Inflammatory macrophage treated with lipopolysaccharide for 1 hour (primary cell): ENCODE measurements around the gene C1orf50.
"Not testable (repeated sequence)": the region's sequence is repeated elsewhere in the genome, so short reads cannot be mapped to it uniquely, and the experiment has no call there.

Source experiments
- DNase-seq, 2 donors: peaks; one replicate each; pipeline ENCODE4 v3.0.0-alpha.2; 2020 to 2022

Gene C1orf50

DNA sequence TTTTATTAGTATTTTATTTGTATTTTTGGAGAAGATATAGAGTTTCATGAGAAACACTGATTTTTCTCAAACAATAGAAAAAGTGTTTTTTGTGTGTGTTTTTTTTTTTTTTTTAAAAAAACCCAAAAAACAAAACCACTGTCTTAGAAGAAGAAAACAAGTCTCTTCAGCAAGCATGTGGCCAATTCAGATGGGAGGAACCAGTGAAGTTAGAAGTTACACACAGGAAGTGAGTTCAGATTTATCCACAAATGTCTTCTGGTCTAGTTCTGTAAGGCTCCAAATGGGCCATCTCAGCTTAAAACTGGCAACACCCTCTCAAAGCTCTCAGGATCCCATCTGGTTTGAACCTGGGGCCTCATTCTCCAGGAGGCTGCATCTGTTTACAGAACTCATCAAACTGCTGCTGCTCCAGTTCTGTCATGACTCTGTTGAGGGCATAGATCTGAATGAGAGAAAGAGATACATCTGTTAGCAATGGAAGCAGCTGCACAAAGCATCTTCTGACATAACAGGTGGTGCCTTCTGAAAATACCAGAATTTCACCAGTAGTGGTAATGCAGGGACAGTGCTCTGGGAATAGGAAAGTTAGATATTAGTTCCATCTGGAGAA is 40.1 kb downstream of the C1orf50 start:
- no peak for DNase-seq

DNA sequence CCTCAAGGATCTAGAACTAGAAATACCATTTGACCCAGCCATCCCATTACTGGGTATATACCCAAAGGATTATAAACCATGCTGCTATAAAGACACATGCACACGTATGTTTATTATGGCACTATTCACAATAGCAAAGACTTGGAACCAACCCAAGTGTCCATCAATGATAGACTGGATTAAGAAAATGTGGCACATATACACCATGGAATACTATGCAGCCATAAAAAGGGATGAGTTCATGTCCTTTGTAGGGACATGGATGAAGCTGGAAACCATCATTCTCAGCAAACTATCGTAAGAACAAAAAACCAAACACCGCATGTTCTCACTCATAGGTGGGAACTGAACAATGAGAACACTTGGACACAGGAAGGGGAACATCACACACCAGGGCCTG is 47.8 kb downstream of the C1orf50 start:
- not testable (repeated sequence) for DNase-seq

GRCh38 chr1:42815941-42816584 is 49.0 kb downstream of the C1orf50 start:
- peak in 1 of 2 donors; percentile 11 for DNase-seq

- DNase-seq, result peak; percentile 80 to 96
These were observed 49.8 kb downstream of the C1orf50 start, which contains the start of the genes ERMAP and SVBP for GRCh38 chr1:42816585-42817439. Gene ERMAP, plus strand, starts transcription at chr1:42817122. Its CDS starts 13,327 bp downstream, at chr1:42830449. Gene SVBP, minus strand, starts transcription at chr1:42817397. Its CDS starts 853 bp downstream, at chr1:42816544.

DNA sequence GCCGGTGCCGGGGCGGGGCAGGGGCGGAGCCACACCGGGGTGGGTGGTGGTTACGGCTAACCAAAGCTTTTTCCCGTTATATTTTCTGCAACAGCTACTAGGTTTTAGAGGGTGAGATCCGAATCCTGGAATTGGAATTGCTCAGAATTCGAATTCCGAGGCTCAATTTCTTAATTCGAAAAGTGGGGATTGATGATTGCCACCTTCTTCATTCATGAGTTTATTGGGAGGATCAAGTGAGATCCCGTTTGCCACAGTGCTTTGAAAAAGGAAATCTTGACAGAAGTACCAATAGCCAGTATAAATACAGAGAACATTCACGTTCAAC is 50.4 kb downstream of the C1orf50 start:
- DNase-seq, result no peak

DNA sequence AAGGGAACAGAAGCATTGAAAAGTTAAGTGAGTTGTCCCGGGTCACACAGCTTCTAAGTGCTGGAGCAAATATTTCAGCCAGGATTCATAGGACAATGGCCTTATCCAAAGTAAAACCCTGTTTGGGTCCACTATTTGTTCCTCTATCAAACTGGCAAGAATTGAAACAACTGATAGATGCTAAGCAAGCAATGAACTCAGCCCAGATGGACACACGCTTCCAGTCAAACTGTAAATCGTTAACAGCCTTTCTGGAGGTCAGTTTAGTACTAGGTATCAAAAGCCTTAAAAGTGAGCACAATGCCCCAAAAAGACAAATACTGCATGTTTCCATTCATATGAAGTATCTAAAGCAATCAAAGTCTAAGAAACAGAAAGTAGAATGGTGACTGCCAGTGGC is 50.9 kb downstream of the C1orf50 start:
- DNase-seq, result no peak

GRCh38 chr1:42820813-42821212 is 53.8 kb downstream of the C1orf50 start:
- DNase-seq, result no peak

DNA sequence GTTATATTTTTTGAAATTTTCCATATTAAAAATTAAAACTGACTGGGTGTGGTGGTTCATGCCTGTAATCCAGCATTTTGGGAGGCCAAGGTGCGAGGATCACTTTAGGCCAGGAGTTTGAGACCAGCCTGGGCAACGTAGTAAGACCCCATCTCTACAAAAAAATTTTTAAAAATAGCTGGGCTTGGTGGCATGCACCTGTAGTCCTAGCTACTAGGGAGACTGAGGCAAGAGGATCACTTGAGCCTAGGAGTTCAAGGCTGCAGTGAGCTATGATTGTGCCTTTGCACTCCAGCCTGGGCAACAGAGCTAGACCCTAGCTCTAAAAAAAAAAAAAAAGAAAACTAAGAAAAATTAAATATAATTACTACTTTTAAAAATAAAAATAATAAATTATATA is 54.6 kb downstream of the C1orf50 start:
- DNase-seq, result no peak

- DNase-seq, result peak in 1 of 2 donors; percentile 32
These were observed 55.8 kb downstream of the C1orf50 start for GRCh38 chr1:42822800-42823392.

DNA sequence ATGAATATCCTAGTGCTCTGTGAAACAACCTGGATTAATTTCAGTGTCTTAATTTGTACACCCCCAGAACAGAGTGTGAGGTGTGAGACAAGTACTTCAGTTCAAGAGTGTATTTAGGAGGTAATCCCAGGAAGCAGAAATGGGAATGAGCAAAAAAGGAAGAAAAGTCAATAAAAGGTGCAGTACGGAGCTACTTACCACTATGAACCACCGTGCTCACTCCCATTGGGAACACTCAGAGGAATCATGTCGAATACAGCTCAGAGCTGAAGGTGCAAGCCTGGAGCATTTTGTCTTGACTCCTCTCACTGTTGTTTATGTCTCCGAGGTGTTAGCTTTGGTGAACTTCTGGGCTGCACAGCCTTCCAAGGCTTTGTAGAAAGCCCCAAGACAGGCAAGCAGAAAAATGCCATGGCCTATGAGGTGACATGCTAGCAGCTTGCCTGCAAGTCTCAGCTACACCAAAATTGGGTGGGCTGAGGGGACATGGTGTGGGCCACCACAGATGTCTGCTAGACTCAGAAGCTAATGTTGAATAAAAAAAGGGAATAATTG is 57.5 kb downstream of the C1orf50 start:
- DNase-seq, result no peak

GRCh38 chr1:42825036-42825851 is 58.2 kb downstream of the C1orf50 start:
- DNase-seq, result no peak
